Measurements from ENCODE around the gene OR8B8.
A peak's percentile ranks its signal among the peaks of the same experiment; 100 is the strongest.

The OR8B8 gene

GRCh38 chr11:124424384-124424921 lies 21.0 kb downstream of the OR8B8 start, which contains the start of gene OR8B4:
OR8B4 (minus strand) TSS chr11:124424871; CDS start chr11:124424871, 0 bp downstream.
- Histone ChIP-seq H3K27ac (no peak within 1 kb of the TSS), H3K4me1 (ENCODE audit: low read depth, poor library complexity, severe bottlenecking) (no peaks in the 10 kb centered on the region), H3K4me2 (no peak within 1 kb of the TSS), H3K9ac (no peak within 1 kb of the TSS), H3K36me3 (ENCODE audit: insufficient read depth) (no peaks in the 10 kb centered on the region), H4K20me1 (ENCODE audit: insufficient read depth) (no peaks in the 10 kb centered on the region), H2AFZ (ENCODE audit: low read depth) (no peak within 1 kb of the TSS), H3K27me3 (ENCODE audit: insufficient read depth, low read depth) (no peaks in the 10 kb centered on the region), H3K79me2 (ENCODE audit: insufficient read depth, low read depth) (no peaks in the 10 kb centered on the region), H3K4me3 (IDR thresholded peaks at IDR 0.05; ENCODE audit: insufficient read depth, low read depth, low read length) (no peak within 1 kb of the TSS)
- no peak for TF ChIP-seq CTCF (conservative IDR thresholded peaks at IDR 0.05; ENCODE audit: low read depth, low read length)

GRCh38 chr11:124421043-124421442 lies 24.5 kb downstream of the OR8B8 start:
- Histone ChIP-seq H3K4me3 (IDR thresholded peaks at IDR 0.05; ENCODE audit: insufficient read depth, low read depth, low read length) (no peak overlapping the region), H3K4me1 (ENCODE audit: low read depth, poor library complexity, severe bottlenecking) (no peaks in the 10 kb centered on the region), H3K9ac (no peak overlapping the region), H3K36me3 (ENCODE audit: insufficient read depth) (no peaks in the 10 kb centered on the region), H3K27me3 (ENCODE audit: insufficient read depth, low read depth) (no peaks in the 10 kb centered on the region), H4K20me1 (ENCODE audit: insufficient read depth) (no peaks in the 10 kb centered on the region), H2AFZ (ENCODE audit: low read depth) (no peak overlapping the region), H3K4me2 (no peak overlapping the region), H3K27ac (no peak overlapping the region), H3K79me2 (ENCODE audit: insufficient read depth, low read depth) (no peaks in the 10 kb centered on the region)
- TF ChIP-seq CTCF (conservative IDR thresholded peaks at IDR 0.05; ENCODE audit: low read depth, low read length), result no peak

GRCh38 chr11:124415356-124415923 lies 30.1 kb downstream of the OR8B8 start:
- TF ChIP-seq CTCF (conservative IDR thresholded peaks at IDR 0.05; ENCODE audit: low read depth, low read length), result peak; percentile 19; the same call in 1 of the 2 replicates
- Histone ChIP-seq H3K36me3 (ENCODE audit: insufficient read depth) (no peaks in the 10 kb centered on the region), H4K20me1 (ENCODE audit: insufficient read depth) (no peaks in the 10 kb centered on the region), H3K27ac (no peak overlapping the region), H3K4me1 (ENCODE audit: low read depth, poor library complexity, severe bottlenecking) (no peaks in the 10 kb centered on the region), H3K4me3 (IDR thresholded peaks at IDR 0.05; ENCODE audit: insufficient read depth, low read depth, low read length) (no peak overlapping the region), H3K9ac (no peak overlapping the region), H3K4me2 (no peak overlapping the region), H2AFZ (ENCODE audit: low read depth) (no peak overlapping the region), H3K27me3 (ENCODE audit: insufficient read depth, low read depth) (no peaks in the 10 kb centered on the region), H3K79me2 (ENCODE audit: insufficient read depth, low read depth) (no peaks in the 10 kb centered on the region)

GRCh38 chr11:124409906-124410305 lies 35.6 kb downstream of the OR8B8 start:
- Histone ChIP-seq H3K36me3 (ENCODE audit: insufficient read depth) (no peaks in the 10 kb centered on the region), H2AFZ (ENCODE audit: low read depth) (no peak overlapping the region), H3K79me2 (ENCODE audit: insufficient read depth, low read depth) (no peaks in the 10 kb centered on the region), H3K4me1 (ENCODE audit: low read depth, poor library complexity, severe bottlenecking) (no peaks in the 10 kb centered on the region), H3K27me3 (ENCODE audit: insufficient read depth, low read depth) (no peaks in the 10 kb centered on the region), H3K9ac (no peak overlapping the region), H4K20me1 (ENCODE audit: insufficient read depth) (no peaks in the 10 kb centered on the region), H3K27ac (no peak overlapping the region), H3K4me3 (IDR thresholded peaks at IDR 0.05; ENCODE audit: insufficient read depth, low read depth, low read length) (no peak overlapping the region), H3K4me2 (no peak overlapping the region)
- no peak for TF ChIP-seq CTCF (conservative IDR thresholded peaks at IDR 0.05; ENCODE audit: low read depth, low read length)

Measured in KMS-11 (cell line).